ENCODE results near the gene TF.

Gene TF

GRCh38 chr3:133833880-133834620, 87.9 kb downstream of the TF start:
- no peak overlapping the region for H3K4me3 ChIP-seq (ENCODE audit: low read depth, low read length)
- no peak for TF ChIP-seq CTCF (IDR thresholded peaks at IDR 0.05; ENCODE audit: low read depth, low read length)

DNA sequence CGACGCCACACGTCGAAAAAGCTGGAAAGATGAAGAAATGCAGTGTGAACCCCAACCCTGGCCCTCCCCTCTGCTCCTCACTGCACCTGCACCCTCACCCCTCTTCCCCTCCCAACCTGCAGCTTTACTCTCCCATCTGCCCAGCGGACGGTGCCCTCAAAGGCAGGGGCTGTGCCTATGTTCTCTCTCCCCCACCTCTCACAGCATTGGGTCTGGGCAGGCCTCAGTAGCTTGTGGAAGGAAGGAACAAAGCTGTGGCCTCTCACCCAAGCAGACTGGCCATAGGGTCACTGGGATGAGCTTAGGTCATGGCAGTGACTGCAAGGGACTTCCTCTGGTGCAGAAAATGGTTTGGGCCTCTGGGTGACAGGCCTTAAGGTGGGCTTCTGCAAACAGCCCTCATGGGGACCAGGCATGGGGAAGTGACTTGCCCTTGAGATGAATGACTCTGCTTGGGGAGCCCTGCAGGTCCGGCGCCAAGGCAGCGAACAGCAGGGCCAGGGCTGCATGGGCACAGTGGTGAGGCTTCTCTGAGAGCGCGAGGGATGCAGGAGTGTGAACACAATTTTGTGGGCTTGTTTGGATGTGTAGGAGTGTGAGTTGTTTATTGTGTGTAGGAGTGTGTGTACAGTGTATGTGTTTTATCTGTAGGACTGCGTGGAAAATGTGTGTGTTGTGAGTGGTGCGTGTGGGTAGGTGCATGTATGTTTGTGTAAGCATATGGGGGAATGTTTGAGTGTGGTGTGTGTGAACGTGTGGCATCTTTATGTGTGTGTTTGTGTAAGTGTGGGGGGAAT, 88.6 kb downstream of the TF start:
- no peak overlapping the region for H3K4me3 ChIP-seq (ENCODE audit: low read depth, low read length)
- TF ChIP-seq CTCF (IDR thresholded peaks at IDR 0.05; ENCODE audit: low read depth, low read length): no peak

DNA sequence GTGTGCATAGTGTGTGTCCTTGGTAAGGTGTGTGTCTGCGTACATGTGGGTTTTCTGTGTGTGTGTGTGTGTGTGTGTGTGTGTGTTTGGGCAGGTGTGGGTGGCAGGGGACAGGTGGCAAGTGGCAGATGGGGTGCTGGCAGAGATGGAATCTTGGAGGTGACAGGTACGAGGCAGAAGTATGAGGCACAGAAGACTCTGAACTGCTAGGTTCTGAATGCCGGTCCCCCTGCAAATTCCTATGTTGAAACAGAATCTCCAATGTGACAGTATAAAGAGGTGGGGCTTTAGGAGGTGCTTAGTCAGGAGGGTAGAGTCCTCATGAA, 89.2 kb downstream of the TF start:
- TF ChIP-seq CTCF (IDR thresholded peaks at IDR 0.05; ENCODE audit: low read depth, low read length): no peak
- no peak overlapping the region for H3K4me3 ChIP-seq (ENCODE audit: low read depth, low read length)

DNA sequence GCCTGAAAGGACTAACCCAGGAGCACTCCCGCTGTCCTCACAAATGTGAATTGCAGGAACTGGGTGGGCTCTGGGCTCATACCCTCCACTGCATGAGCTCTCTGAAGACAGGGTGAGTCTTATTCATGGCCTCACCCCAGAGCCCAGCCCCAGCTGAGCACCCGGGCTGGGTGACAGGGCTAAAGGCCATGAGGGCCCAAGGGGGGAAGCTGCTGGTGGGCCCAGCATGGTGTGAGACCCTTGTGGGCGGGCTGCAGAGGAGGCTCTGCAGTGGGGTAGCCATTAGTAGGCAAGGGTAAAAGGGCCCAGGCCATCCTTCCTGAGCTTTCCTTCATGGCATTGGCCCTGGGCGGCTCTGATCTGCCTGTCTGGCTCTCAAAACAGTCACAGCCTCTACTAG, 89.8 kb downstream of the TF start:
- no peak overlapping the region for H3K4me3 ChIP-seq (ENCODE audit: low read depth, low read length)
- no peak for TF ChIP-seq CTCF (IDR thresholded peaks at IDR 0.05; ENCODE audit: low read depth, low read length)

- no peak for TF ChIP-seq CTCF (IDR thresholded peaks at IDR 0.05; ENCODE audit: low read depth, low read length)
Observed at GRCh38 chr3:133836497-133837158, 90.4 kb downstream of the TF start.

GRCh38 chr3:133837487-133838295, 91.5 kb downstream of the TF start:
- no peak overlapping the region for H3K4me3 ChIP-seq (ENCODE audit: low read depth, low read length)
- no peak for TF ChIP-seq CTCF (IDR thresholded peaks at IDR 0.05; ENCODE audit: low read depth, low read length)

More at GRCh38 chr3:133836497-133837158, 90.4 kb downstream of the TF start:
- H3K4me3 ChIP-seq (ENCODE audit: low read depth, low read length): no peak overlapping the region

All from WI38 (cell line).